K562 (cell line): ENCODE data around the gene SLC39A5. TPM values are rescaled to one million over a fixed set of nuclear protein-coding genes. Genes with fewer than 3 reads are reported as not detected.
A peak's percentile ranks its signal among the peaks of the same experiment; 100 is the strongest.

ENCODE experiments used
- ATAC-seq: fragments of 200-7000 bp; cut with Tn5 transposase; 3 replicates; pipeline ENCODE4 v1.9.1; 2020; ENCODE audit warnings: moderate library complexity
- BruUV-seq: library from RNA; stranded (reverse); fragments of 400-500 nt; replicated peaks from 2 replicates; lab custom pipeline; 2021; lab: Mats Ljungman, UMichigan
- CTCF ChIA-PET: fragments of 300-600 bp; formaldehyde crosslinking; extraction: SDS; loops from one replicate; lab custom pipeline; 2021; ENCODE audit warnings: low intra/inter-chr PET ratio; lab: Yijun Ruan, JAX
- POLR2A ChIA-PET: fragments of 300-600, 350-650 bp; sonication (Branson Sonifier 250); formaldehyde crosslinking; extraction: SDS; loops from one replicate; lab custom pipeline; 2021; ENCODE audit warnings: antibody characterized with exemption, inconsistent platforms; lab: Yijun Ruan, JAX
- DNase-seq, 4 experiments: peaks; one replicate each; pipeline versions ENCODE4 v3.0.0 to v3.0.0-alpha.2; 2011 to 2018; ENCODE audit warnings: low spot score in 3 of 4, mixed read lengths in 3 of 4; ENCODE audit errors: extremely low read depth in 1 of 4
- FAIRE-seq: peaks from 2 replicates; lab custom pipeline; 2011; peaks lifted over from hg19 to GRCh38; lab: Jason Lieb, UNC
- H2AFZ ChIP-seq: 2 replicates; pipeline ENCODE4 v1.6.0; 2011; ENCODE audit warnings: low read depth, low read length, control low read depth, inconsistent platforms
- H3K27ac ChIP-seq: fragments of 200-600 bp; 3 replicates; pipeline ENCODE4 v1.8.0; 2011; ENCODE audit warnings: low read depth, mild to moderate bottlenecking, control low read depth, inconsistent platforms, low read length, moderate library complexity, mixed read lengths; ENCODE audit errors: extremely low read depth
- H3K27me3 ChIP-seq, 2 experiments: fragments of 300-600 bp in 1 of 2; 2 replicates in 1 of 2; 3 replicates in 1 of 2; pipeline versions ENCODE4 v1.6.0 to v1.8.0; 2011; ENCODE audit warnings: inconsistent platforms in 2 of 2, low read length in 2 of 2, mild to moderate bottlenecking in 1 of 2, mixed read lengths in 1 of 2, moderate library complexity in 1 of 2; ENCODE audit not compliant: control insufficient read depth in 2 of 2, insufficient read depth in 2 of 2
- H3K36me3 ChIP-seq: fragments of 300-600 bp; 3 replicates; pipeline ENCODE4 v1.8.0; 2011; ENCODE audit warnings: mild to moderate bottlenecking, low read length, inconsistent platforms; ENCODE audit not compliant: control insufficient read depth, insufficient read depth
- H3K4me1 ChIP-seq, 2 experiments: fragments of 200-600 bp in 1 of 2; replicated peaks in 1 of 2; 2 replicates in 1 of 2; 3 replicates in 1 of 2; pipeline versions ENCODE4 v1.5.1 to v1.8.0; 2011; ENCODE audit warnings: inconsistent platforms in 2 of 2, low read length in 2 of 2, mild to moderate bottlenecking in 1 of 2, mixed read lengths in 1 of 2, moderate library complexity in 1 of 2; ENCODE audit not compliant: control insufficient read depth in 2 of 2, insufficient read depth in 2 of 2
- H3K4me2 ChIP-seq: 2 replicates; pipeline ENCODE4 v1.6.1; 2011; ENCODE audit warnings: low read length, control low read depth, inconsistent platforms, mixed read lengths; ENCODE audit not compliant: insufficient read depth
- H3K4me3 ChIP-seq: fragments of 200-600 bp; sonication (generic), shearing (Covaris generic); 2 replicates; pipeline ENCODE4 v1.5.1; 2016; ENCODE audit warnings: control low read depth, inconsistent platforms
- H3K79me2 ChIP-seq: fragments of 200-600 bp; 3 replicates; pipeline ENCODE4 v1.8.0; 2011; ENCODE audit warnings: low read length, inconsistent platforms; ENCODE audit not compliant: control insufficient read depth, insufficient read depth
- H3K9ac ChIP-seq, 2 experiments: 2 replicates each; pipeline versions ENCODE4 v1.6.0 to v1.6.1; 2011; ENCODE audit warnings: low read depth in 2 of 2, low read length in 2 of 2, control low read depth in 1 of 2, inconsistent platforms in 1 of 2, mild to moderate bottlenecking in 1 of 2, mixed read lengths in 1 of 2; ENCODE audit not compliant: insufficient read depth in 1 of 2
- H3K9me1 ChIP-seq: one replicate; pipeline ENCODE4 v1.6.0; 2011; ENCODE audit warnings: inconsistent platforms, mild to moderate bottlenecking, low read length, moderate library complexity; ENCODE audit not compliant: control insufficient read depth, insufficient read depth
- H3K9me3 ChIP-seq: replicated peaks from 2 replicates; pipeline ENCODE4 v1.5.1; 2011; ENCODE audit warnings: low read depth, low read length, inconsistent platforms; ENCODE audit not compliant: control insufficient read depth, insufficient read depth
- H4K20me1 ChIP-seq: replicated peaks from 2 replicates; pipeline ENCODE4 v1.6.1; 2011; ENCODE audit warnings: low read length, inconsistent platforms, mixed read lengths; ENCODE audit not compliant: control insufficient read depth, insufficient read depth
- CREM ChIP-seq: IDR thresholded peaks from 2 replicates; pipeline ENCODE4 v1.6.1; 2014; ENCODE audit warnings: antibody characterized with exemption, low read depth
- GATAD2B ChIP-seq: fragments of 450-650 bp; IDR thresholded peaks from 2 replicates; pipeline ENCODE4 v1.6.1; 2017; ENCODE audit warnings: mild to moderate bottlenecking, borderline replicate concordance
- HLTF ChIP-seq: fragments of 450-650 bp; IDR thresholded peaks from 2 replicates; pipeline ENCODE4 v1.6.1; 2016
- HNRNPH1 ChIP-seq: fragments of 200-400 bp; formaldehyde crosslinking; optimal IDR thresholded peaks from 2 replicates; pipeline ENCODE3; 2017; ENCODE audit warnings: low read depth, mild to moderate bottlenecking, low read length, moderate library complexity
- HNRNPUL1 ChIP-seq: fragments of 200-400 bp; formaldehyde crosslinking; IDR thresholded peaks from 2 replicates; pipeline ENCODE4 v1.6.1; 2017; ENCODE audit warnings: low read length
- HOXB6 ChIP-seq: fragments of 250-450 bp; sonication (Bioruptor Pico); IDR thresholded peaks from 2 replicates; pipeline ENCODE4 v1.5.1; 2022; ENCODE audit warnings: mild to moderate bottlenecking, borderline replicate concordance
- LEF1 ChIP-seq: fragments of 450-650 bp; IDR thresholded peaks from 2 replicates; pipeline ENCODE4 v1.6.1; 2016; ENCODE audit warnings: mild to moderate bottlenecking
- MEF2D ChIP-seq: conservative IDR thresholded peaks from 2 replicates; pipeline ENCODE4 v1.6.1; 2016; ENCODE audit warnings: low read depth, missing genetic modification characterization, missing compliant biosample characterization
- RBM14 ChIP-seq: fragments of 200-400 bp; formaldehyde crosslinking; IDR thresholded peaks from 2 replicates; pipeline ENCODE4 v1.6.1; 2018; ENCODE audit warnings: low read depth, mild to moderate bottlenecking, low read length, moderate library complexity, borderline replicate concordance; ENCODE audit not compliant: insufficient read depth
- SPI1 ChIP-seq: IDR thresholded peaks from 2 replicates; pipeline ENCODE4 v1.6.1; 2011; ENCODE audit warnings: low read depth, low read length, control low read depth, borderline replicate concordance
- TSC22D4 ChIP-seq: fragments of 450-650 bp; IDR thresholded peaks from 2 replicates; pipeline ENCODE4 v1.6.1; 2016; ENCODE audit warnings: missing genetic modification characterization, missing biosample characterization, control low read depth
- ZBTB33 ChIP-seq: sonication (generic); formaldehyde crosslinking; IDR thresholded peaks from 2 replicates; pipeline ENCODE4 v1.8.1; 2023; ENCODE audit warnings: mild to moderate bottlenecking, missing genetic modification reagents
- ZNF133 ChIP-seq: fragments of 250-450 bp; sonication (Bioruptor Pico); IDR thresholded peaks from 2 replicates; pipeline ENCODE4 v1.4.0; 2020; ENCODE audit warnings: mild to moderate bottlenecking
- ZNF695 ChIP-seq: fragments of 450-650 bp; formaldehyde crosslinking; IDR thresholded peaks from 2 replicates; pipeline ENCODE4 v1.4.0; 2020; ENCODE audit warnings: mild to moderate bottlenecking, moderate library complexity
- WGBS: fragments of 100-300 bp; shearing (Covaris generic); methylation state at CpG from one replicate; pipeline ENCODE4 v1.1.6; 2016; ENCODE audit warnings: low coverage, mixed read lengths; ENCODE audit not compliant: insufficient coverage; ENCODE audit errors: missing lambda C conversion rate; 5-methylcytosine and 5-hydroxymethylcytosine counted together
- in situ Hi-C: fragments of 300-500 bp; cut with MboI; formaldehyde crosslinking; loops from 4 replicates; pipeline ENCODE4 v1.15.0; 2018; ENCODE audit warnings: inconsistent platforms, mixed read lengths
- intact Hi-C: fragments of 100-400 bp; cut with micrococcal nuclease; formaldehyde crosslinking; loops from 2 replicates; pipeline ENCODE4 v1.14.2; 2022
- polyA plus RNA-seq, 8 experiments: library from polyadenylated mRNA; depleted of rRNA in 4 of 8; stranded (reverse) in 5 of 8; unstranded in 3 of 8; fragments of >200 nt; fragmentation: Nextera tagmentation in 2 of 8; fragmentation: Illumina TruSeq in 1 of 8; extraction: Ambion mirVana in 2 of 8; extraction: Trizol in 1 of 8; gene quantifications; 2 replicates each; pipeline versions ENCODE4 v1.2.1 to v1.2.3, GENCODE V29; 2011 to 2014; ENCODE audit warnings: inconsistent platforms in 1 of 8, missing spikeins in 1 of 8
- total RNA-seq, 7 experiments: library from RNA; depleted of rRNA in 6 of 7; stranded (reverse); fragments of >200 nt in 6 of 7; fragmentation: Illumina TruSeq in 2 of 7; extraction: Trizol in 2 of 7; gene quantifications; 2 replicates each; pipeline versions ENCODE4 v1.2.1 to v1.2.3, GENCODE V29; 2011 to 2021; ENCODE audit warnings: low replicate concordance in 1 of 7
- TF ChIP-seq, protein P1 (sequence below): fragments of 450-650 bp; IDR thresholded peaks from 2 replicates; pipeline ENCODE4 v1.6.1; 2018; ENCODE audit not compliant: partially characterized antibody

The SLC39A5 gene
- total and polyA plus RNA-seq, 9 of the 15 experiments (the other 6 are each of a cell fraction or from before 2014, with no cell fraction given), result 0.08 to 0.10 TPM; not detected in 7

DNA sequence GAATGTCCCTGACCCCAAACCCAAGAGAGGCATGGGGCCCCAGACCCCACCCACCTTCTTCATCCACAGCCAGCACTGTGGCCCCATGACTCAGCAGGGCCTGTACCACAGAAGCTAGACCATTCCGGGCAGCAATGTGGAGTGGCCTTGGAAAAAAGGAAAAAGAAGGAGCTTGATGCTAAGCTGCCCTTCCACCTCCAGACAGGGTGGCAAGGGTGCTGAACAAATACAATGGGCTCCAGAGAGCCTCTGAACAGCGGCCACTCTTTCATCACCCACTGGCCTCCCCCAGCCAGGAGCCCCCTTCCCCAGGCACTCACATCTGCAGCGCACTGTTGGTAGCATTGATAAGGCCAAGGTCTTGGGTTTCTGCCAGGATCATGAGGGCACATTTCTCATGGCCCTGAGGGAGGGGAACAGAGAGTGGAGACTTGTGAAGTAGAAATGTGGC lies 13.9 kb downstream of the SLC39A5 start (continued):
- no peak for TF ChIP-seq HLTF
- no peak for TF ChIP-seq ZNF133

GRCh38 chr12:56244494-56244893 lies 14.6 kb downstream of the SLC39A5 start:
- Histone ChIP-seq H3K27me3 (no peaks in the 10 kb centered on the region), H3K9ac (peak overlapping the region; percentile 11 to 73; a peak in 2 of 4 replicates), H3K27ac (peak overlapping the region; percentile 55; the same call in 1 of the 3 replicates), H3K9me3 (no peaks in the 10 kb centered on the region), H3K9me1 (no peaks in the 10 kb centered on the region), H4K20me1 (no peaks in the 10 kb centered on the region), H3K4me3 (no peak overlapping the region), H3K79me2 (no peaks in the 10 kb centered on the region), H3K4me2 (peak overlapping the region; percentile 38; the same call in 1 of the 2 replicates), H2AFZ (no peak overlapping the region), H3K4me1 (peaks cover 30 to 34% of the 10 kb centered on the region in 2 experiments), H3K36me3 (peaks cover 90% of the 10 kb centered on the region; the same call in 2 of the 3 replicates)
- no peak for FAIRE-seq
- ATAC-seq, result no peak
- no TSS peak for BruUV-seq
- in situ Hi-C loops (no loop called here), intact Hi-C loops (no loop called here)
- 86% methylated on average over 13 of the region's 14 CpGs for WGBS
- ChIA-PET CTCF (interaction anchor here (0.6 kb wide), 1 partner anchor 12 kb away, joined by 4 read pairs; no protein-coding TSS in a partner anchor), POLR2A (interaction anchor here (0.5 to 1.4 kb wide), 6 partner anchors 10 to 1374 kb away, joined by 3 to 6 read pairs (median 4); partner anchors contain the start of gene SMARCC2)
- DNase-seq, result peak in 1 of 4 experiments; percentile 28
- TF ChIP-seq GATAD2B, result no peak
- no peak for TF ChIP-seq TSC22D4 (tag)
- TF ChIP-seq LEF1, result no peak
- TF ChIP-seq HNRNPH1, result no peak
- peak; percentile 78 for TF ChIP-seq ZBTB33 (CRISPR knock-in tag)
- TF ChIP-seq ZNF695 (CRISPR knock-in tag), result no peak
- TF ChIP-seq CREM, result no peak
- no peak for TF ChIP-seq HNRNPUL1
- no peak for TF ChIP-seq MEF2D (tag)
- TF ChIP-seq, protein P1, sequence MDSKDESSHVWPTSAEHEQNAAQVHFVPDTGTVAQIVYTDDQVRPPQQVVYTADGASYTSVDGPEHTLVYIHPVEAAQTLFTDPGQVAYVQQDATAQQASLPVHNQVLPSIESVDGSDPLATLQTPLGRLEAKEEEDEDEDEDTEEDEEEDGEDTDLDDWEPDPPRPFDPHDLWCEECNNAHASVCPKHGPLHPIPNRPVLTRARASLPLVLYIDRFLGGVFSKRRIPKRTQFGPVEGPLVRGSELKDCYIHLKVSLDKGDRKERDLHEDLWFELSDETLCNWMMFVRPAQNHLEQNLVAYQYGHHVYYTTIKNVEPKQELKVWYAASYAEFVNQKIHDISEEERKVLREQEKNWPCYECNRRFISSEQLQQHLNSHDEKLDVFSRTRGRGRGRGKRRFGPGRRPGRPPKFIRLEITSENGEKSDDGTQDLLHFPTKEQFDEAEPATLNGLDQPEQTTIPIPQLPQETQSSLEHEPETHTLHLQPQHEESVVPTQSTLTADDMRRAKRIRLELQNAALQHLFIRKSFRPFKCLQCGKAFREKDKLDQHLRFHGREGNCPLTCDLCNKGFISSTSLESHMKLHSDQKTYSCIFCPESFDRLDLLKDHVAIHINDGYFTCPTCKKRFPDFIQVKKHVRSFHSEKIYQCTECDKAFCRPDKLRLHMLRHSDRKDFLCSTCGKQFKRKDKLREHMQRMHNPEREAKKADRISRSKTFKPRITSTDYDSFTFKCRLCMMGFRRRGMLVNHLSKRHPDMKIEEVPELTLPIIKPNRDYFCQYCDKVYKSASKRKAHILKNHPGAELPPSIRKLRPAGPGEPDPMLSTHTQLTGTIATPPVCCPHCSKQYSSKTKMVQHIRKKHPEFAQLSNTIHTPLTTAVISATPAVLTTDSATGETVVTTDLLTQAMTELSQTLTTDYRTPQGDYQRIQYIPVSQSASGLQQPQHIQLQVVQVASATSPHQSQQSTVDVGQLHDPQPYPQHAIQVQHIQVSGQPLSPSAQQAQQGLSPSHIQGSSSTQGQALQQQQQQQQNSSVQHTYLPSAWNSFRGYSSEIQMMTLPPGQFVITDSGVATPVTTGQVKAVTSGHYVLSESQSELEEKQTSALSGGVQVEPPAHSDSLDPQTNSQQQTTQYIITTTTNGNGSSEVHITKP, result peak; percentile 46
- TF ChIP-seq RBM14, result no peak
- TF ChIP-seq HOXB6 (CRISPR knock-in tag), result no peak
- TF ChIP-seq SPI1, result no peak
